ENCODE results near the gene RPS8.
"Not testable (repeated sequence)": the region's sequence is repeated elsewhere in the genome, so short reads cannot be mapped to it uniquely, and the experiment has no call there.

The RPS8 gene

GRCh38 chr1:44822131-44822701 is 46.9 kb downstream of the RPS8 start:
- no peak for TF ChIP-seq CTCF (IDR thresholded peaks at IDR 0.05; ENCODE audit: insufficient read depth, low read depth, low read length, missing control alignments)
- DNase-seq (ENCODE audit: low read depth), result no peak
- H3K4me3 ChIP-seq (ENCODE audit: low read depth, low read length), result no peak overlapping the region

GRCh38 chr1:44822981-44823451 is 47.7 kb downstream of the RPS8 start:
- TF ChIP-seq CTCF (IDR thresholded peaks at IDR 0.05; ENCODE audit: insufficient read depth, low read depth, low read length, missing control alignments), result no peak
- no peak for DNase-seq (ENCODE audit: low read depth)
- no peak overlapping the region for H3K4me3 ChIP-seq (ENCODE audit: low read depth, low read length)

GRCh38 chr1:44824392-44824791 is 49.1 kb downstream of the RPS8 start:
- DNase-seq (ENCODE audit: low read depth); H3K4me3 ChIP-seq (ENCODE audit: low read depth, low read length): not testable (repeated sequence)

- DNase-seq (ENCODE audit: low read depth), result no peak
- TF ChIP-seq CTCF (IDR thresholded peaks at IDR 0.05; ENCODE audit: insufficient read depth, low read depth, low read length, missing control alignments), result no peak
- no peak overlapping the region for H3K4me3 ChIP-seq (ENCODE audit: low read depth, low read length)
These were observed 51.2 kb downstream of the RPS8 start for GRCh38 chr1:44826375-44827196.

GRCh38 chr1:44827197-44828002 is 52.1 kb downstream of the RPS8 start:
- DNase-seq (ENCODE audit: low read depth), result no peak
- no peak overlapping the region for H3K4me3 ChIP-seq (ENCODE audit: low read depth, low read length)
- peak; percentile 18 for TF ChIP-seq CTCF (IDR thresholded peaks at IDR 0.05; ENCODE audit: insufficient read depth, low read depth, low read length, missing control alignments)

- DNase-seq (ENCODE audit: low read depth), result no peak
- TF ChIP-seq CTCF (IDR thresholded peaks at IDR 0.05; ENCODE audit: insufficient read depth, low read depth, low read length, missing control alignments), result no peak
- no peak overlapping the region for H3K4me3 ChIP-seq (ENCODE audit: low read depth, low read length)
These were observed 52.8 kb downstream of the RPS8 start for GRCh38 chr1:44828003-44828651.

Data from GM12865 (cell line).